ENCODE results near the gene SDR39U1.

GRCh38 chr14:24417832-24418491, 24.6 kb downstream of the SDR39U1 start:
- TF ChIP-seq CTCF (IDR thresholded peaks at IDR 0.05; ENCODE audit: low read length), result no peak
- TF ChIP-seq EZH2phosphoT487 (IDR thresholded peaks at IDR 0.05; ENCODE audit: low read length), result no peak
- no peak for TF ChIP-seq EZH2 (optimal IDR thresholded peaks at IDR 0.05; ENCODE audit: low read depth, low read length)
